ENCODE data around the gene OPHN1. TPM values are rescaled to one million over a fixed set of nuclear protein-coding genes. Genes with fewer than 3 reads are reported as not detected.
"Not testable (repeated sequence)": the region's sequence is repeated elsewhere in the genome, so short reads cannot be mapped to it uniquely, and the experiment has no call there.

The OPHN1 gene
- total and polyA plus RNA-seq, 7 donors: 0.47 to 3.7 (median 2.4) TPM

DNA sequence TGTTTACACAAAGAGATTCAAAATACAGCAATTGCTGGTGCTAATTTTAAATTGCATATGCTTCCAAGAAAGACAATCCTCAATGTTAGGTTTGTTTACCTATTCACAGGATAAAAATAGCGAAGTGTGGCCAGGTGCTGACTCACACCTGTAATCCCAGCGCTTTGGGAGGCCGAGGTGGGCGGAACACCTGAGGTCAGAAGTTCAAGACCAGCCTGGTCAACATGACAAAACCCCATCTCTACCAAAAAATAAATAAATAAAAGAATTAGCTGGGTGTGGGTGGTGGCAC is 77.7 kb downstream of the OPHN1 start:
- Histone ChIP-seq H3K36me3 (ENCODE audit: insufficient read depth in 1 of 2, low read depth in 1 of 2) (no peaks in the 10 kb centered on the region), H3K4me3 (no peak overlapping the region), H3K27me3 (ENCODE audit: insufficient read depth in 3 of 3, low read length in 2 of 3) (peaks cover 0 to 3% (median 0%) of the 10 kb centered on the region in 3 donors), H3K9me3 (no peaks in the 10 kb centered on the region), H3K4me1 (no peaks in the 10 kb centered on the region), H3K27ac (no peak overlapping the region)
- ATAC-seq: no peak
- no peak for DNase-seq
- intact Hi-C loops (cut with DNase I): no loop called here
- WGBS, 3 donors: 56 to 60% (median 59%) methylated on average over 4 of the region's 4 CpGs
- TF ChIP-seq, protein P1, sequence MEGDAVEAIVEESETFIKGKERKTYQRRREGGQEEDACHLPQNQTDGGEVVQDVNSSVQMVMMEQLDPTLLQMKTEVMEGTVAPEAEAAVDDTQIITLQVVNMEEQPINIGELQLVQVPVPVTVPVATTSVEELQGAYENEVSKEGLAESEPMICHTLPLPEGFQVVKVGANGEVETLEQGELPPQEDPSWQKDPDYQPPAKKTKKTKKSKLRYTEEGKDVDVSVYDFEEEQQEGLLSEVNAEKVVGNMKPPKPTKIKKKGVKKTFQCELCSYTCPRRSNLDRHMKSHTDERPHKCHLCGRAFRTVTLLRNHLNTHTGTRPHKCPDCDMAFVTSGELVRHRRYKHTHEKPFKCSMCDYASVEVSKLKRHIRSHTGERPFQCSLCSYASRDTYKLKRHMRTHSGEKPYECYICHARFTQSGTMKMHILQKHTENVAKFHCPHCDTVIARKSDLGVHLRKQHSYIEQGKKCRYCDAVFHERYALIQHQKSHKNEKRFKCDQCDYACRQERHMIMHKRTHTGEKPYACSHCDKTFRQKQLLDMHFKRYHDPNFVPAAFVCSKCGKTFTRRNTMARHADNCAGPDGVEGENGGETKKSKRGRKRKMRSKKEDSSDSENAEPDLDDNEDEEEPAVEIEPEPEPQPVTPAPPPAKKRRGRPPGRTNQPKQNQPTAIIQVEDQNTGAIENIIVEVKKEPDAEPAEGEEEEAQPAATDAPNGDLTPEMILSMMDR (IDR thresholded peaks at IDR 0.05): no peak

DNA sequence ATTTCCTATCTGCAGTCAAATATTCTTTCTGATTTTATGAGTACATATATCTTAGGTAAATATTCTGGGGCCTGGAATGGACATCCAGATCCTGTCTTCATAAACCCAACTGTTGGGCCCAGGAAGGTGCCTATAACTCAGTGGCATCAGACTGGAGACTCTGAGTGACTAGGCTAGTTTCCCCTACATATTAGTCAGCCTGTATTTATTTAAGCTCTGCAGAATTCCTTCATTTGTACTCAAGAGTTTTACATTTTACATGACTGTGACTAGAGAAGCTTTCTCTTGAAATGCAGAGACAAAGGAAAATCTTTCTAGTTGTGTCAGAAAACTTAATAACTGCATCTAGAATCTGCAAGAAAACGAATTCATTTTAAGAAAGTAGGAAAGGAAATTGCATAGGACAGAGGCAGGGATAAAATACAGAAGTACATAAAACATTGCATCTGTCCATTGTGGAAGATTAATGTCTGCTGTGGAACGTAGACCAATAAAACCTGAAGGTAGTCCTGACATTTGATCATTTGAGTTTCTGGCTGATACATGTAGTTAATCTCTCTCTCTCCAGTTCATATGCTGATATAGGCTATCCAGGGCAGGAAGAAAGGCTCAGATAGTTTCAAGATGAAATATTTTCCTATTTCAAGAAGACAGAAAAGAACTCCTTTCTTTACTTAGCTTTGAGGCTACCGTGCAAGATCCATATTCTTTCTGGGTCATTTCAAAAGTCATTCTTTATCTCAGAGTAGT is 78.2 kb downstream of the OPHN1 start:
- Histone ChIP-seq H3K27ac (no peak overlapping the region), H3K36me3 (ENCODE audit: insufficient read depth in 1 of 2, low read depth in 1 of 2) (no peaks in the 10 kb centered on the region), H3K9me3 (no peaks in the 10 kb centered on the region), H3K4me1 (no peaks in the 10 kb centered on the region), H3K4me3 (no peak overlapping the region), H3K27me3 (ENCODE audit: insufficient read depth in 3 of 3, low read length in 2 of 3) (peaks cover 0 to 3% (median 0%) of the 10 kb centered on the region in 3 donors)
- ATAC-seq: no peak
- DNase-seq: no peak
- WGBS, 3 donors: 35 to 44% (median 38%) methylated on average over 3 of the region's 3 CpGs
- TF ChIP-seq, protein P1 (IDR thresholded peaks at IDR 0.05): no peak
- intact Hi-C loops (cut with DNase I): no loop called here

- ATAC-seq: no peak
- intact Hi-C loops (cut with DNase I): no loop called here
- Histone ChIP-seq H3K4me1 (no peaks in the 10 kb centered on the region), H3K27ac (no peak overlapping the region), H3K4me3 (no peak overlapping the region), H3K27me3 (ENCODE audit: insufficient read depth in 3 of 3, low read length in 2 of 3) (peaks cover 0 to 3% (median 0%) of the 10 kb centered on the region in 3 donors), H3K36me3 (ENCODE audit: insufficient read depth in 1 of 2, low read depth in 1 of 2) (no peaks in the 10 kb centered on the region), H3K9me3 (no peaks in the 10 kb centered on the region)
- TF ChIP-seq, protein P1 (IDR thresholded peaks at IDR 0.05): no peak
- 21 to 64% (median 33%) methylated on average over 1 of the region's 1 CpG for WGBS, 3 donors
- no peak for DNase-seq
These were observed 88.3 kb downstream of the OPHN1 start for GRCh38 chrX:68345025-68345424.

DNA sequence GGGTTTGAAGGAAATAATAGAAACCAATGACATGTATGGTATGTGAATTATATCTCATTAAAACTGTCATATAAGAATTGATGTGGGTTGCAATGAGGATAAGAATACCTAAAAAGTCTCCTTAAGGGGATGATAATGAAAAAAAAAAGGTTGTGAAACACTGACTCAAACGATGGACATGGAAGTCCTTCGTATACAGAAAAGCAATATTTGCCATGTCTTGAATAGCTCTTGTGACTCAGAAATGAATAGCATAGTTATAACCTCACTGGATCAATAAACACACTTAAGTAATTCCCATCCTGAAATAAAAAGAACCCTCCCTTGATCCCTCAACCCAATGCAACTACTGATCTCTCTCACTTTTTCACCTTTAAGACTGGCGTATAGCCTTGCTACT is 89.7 kb downstream of the OPHN1 start:
- TF ChIP-seq, protein P1 (IDR thresholded peaks at IDR 0.05): no peak
- Histone ChIP-seq H3K9me3 (no peaks in the 10 kb centered on the region), H3K36me3 (ENCODE audit: insufficient read depth in 1 of 2, low read depth in 1 of 2) (no peaks in the 10 kb centered on the region), H3K4me1 (no peaks in the 10 kb centered on the region), H3K27me3 (ENCODE audit: insufficient read depth in 3 of 3, low read length in 2 of 3) (peaks cover 0 to 3% (median 0%) of the 10 kb centered on the region in 3 donors), H3K4me3 (no peak overlapping the region), H3K27ac (no peak overlapping the region)
- DNase-seq (no peak), ATAC-seq (no peak)
- WGBS, 3 donors: 92 to 95% (median 94%) methylated on average over 3 of the region's 3 CpGs
- intact Hi-C loops (cut with DNase I): no loop called here

DNA sequence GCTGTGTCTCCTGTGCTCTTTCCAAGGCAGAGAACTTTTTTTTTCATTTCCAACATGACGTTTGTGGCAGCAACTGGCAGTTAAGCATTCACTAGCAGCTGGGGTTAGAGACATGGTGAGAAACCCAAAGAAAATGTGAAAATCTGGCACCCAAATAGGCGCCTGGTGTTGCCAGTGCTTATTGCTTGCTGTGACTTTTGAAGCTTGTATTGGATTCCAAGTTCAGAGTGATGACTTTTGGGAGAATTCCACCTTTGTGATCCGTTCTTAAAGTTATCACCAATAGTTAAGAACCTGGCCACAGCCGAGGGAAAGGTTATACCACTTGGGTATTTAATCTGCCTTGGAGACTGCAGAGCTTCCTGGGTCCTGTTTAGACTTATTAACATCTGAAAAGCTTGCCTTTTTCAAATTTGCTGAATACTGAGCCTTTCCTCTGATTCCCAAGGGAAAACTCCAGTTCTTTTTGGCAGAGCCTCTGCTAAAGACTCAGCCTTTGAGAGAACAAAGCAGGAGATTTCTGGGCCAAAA is 101.0 kb downstream of the OPHN1 start:
- Histone ChIP-seq H3K4me1 (no peaks in the 10 kb centered on the region), H3K27ac (no peak overlapping the region), H3K9me3 (no peaks in the 10 kb centered on the region), H3K27me3 (ENCODE audit: insufficient read depth in 3 of 3, low read length in 2 of 3) (no peaks in the 10 kb centered on the region), H3K4me3 (no peak overlapping the region), H3K36me3 (ENCODE audit: insufficient read depth in 1 of 2, low read depth in 1 of 2) (no peaks in the 10 kb centered on the region)
- no peak for ATAC-seq
- intact Hi-C loops (cut with DNase I): no loop called here
- 24 to 49% (median 36%) methylated on average over 4 of the region's 4 CpGs for WGBS, 3 donors
- TF ChIP-seq, protein P1 (IDR thresholded peaks at IDR 0.05): no peak
- no peak for DNase-seq

DNA sequence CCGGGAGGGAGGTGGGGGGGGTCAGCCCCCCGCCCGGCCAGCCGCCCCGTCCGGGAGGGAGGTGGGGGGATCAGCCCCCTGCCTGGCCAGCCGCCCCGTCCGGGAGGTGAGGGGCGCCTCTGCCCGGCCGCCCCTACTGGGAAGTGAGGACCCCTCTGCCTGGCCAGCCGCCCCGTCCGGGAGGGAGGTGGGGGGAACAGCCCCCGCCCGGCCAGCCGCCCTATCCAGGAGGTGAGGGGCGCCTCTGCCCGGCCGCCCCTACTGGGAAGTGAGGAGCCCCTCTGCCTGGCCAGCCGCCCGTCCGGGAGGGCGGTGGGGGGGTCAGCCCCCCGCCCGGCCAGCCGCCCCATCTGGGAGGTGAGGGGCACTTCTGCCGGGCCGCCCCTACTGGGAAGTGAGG is 106.5 kb downstream of the OPHN1 start:
- H3K36me3 ChIP-seq (ENCODE audit: insufficient read depth in 1 of 2, low read depth in 1 of 2); H3K9me3 ChIP-seq; H3K27me3 ChIP-seq (ENCODE audit: insufficient read depth in 3 of 3, low read length in 2 of 3); H3K4me1 ChIP-seq; DNase-seq; intact Hi-C loops (cut with DNase I); H3K4me3 ChIP-seq; ATAC-seq; H3K27ac ChIP-seq: not testable (repeated sequence)
- 93 to 99% (median 97%) methylated on average over 3 to 8 of the region's 30 CpGs for WGBS, 3 donors

All from psoas muscle (tissue), 8 donors.